HG02970 (cell line): ENCODE data around the gene TDRD9.
"Not testable (repeated sequence)": the region's sequence is repeated elsewhere in the genome, so short reads cannot be mapped to it uniquely, and the experiment has no call there.

Source experiments
- ATAC-seq: cut with Tn5 transposase; IDR thresholded peaks from one replicate; pipeline ENCODE4 v1.9.1; 2021; ENCODE audit warnings: mild to moderate bottlenecking, moderate library complexity, moderate number of reproducible peaks; ENCODE audit not compliant: unreplicated experiment, low FRiP score

TDRD9 gene

GRCh38 chr14:103973354-103973753 is 45.1 kb downstream of the TDRD9 start:
- no peak for ATAC-seq

DNA sequence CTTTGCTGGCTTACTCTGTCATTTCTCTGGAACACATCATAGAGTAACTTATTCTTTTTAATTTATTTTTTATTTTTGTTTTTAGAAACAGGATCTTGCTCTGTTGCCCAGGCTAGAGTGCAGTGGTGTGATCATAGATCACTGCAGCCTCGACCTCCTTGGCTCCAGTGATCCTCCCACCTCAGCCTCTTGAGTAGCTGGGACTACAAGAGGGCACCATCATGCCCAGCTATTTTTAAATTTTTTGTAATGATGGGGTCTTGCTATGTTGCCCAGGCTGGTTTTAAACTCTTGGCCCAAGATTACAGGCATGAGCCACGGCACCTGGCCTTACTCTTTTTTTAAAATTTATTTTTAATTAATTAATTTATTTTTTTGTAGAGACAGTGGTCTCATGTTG is 46.3 kb downstream of the TDRD9 start:
- no peak for ATAC-seq

GRCh38 chr14:103980623-103981238 is 52.5 kb downstream of the TDRD9 start:
- ATAC-seq: not testable (repeated sequence)

GRCh38 chr14:103984196-103984595 is 55.9 kb downstream of the TDRD9 start:
- ATAC-seq: no peak

- ATAC-seq: no peak
Observed at GRCh38 chr14:103989034-103989433, 60.8 kb downstream of the TDRD9 start.

GRCh38 chr14:103989964-103990363 is 61.7 kb downstream of the TDRD9 start:
- ATAC-seq: no peak

DNA sequence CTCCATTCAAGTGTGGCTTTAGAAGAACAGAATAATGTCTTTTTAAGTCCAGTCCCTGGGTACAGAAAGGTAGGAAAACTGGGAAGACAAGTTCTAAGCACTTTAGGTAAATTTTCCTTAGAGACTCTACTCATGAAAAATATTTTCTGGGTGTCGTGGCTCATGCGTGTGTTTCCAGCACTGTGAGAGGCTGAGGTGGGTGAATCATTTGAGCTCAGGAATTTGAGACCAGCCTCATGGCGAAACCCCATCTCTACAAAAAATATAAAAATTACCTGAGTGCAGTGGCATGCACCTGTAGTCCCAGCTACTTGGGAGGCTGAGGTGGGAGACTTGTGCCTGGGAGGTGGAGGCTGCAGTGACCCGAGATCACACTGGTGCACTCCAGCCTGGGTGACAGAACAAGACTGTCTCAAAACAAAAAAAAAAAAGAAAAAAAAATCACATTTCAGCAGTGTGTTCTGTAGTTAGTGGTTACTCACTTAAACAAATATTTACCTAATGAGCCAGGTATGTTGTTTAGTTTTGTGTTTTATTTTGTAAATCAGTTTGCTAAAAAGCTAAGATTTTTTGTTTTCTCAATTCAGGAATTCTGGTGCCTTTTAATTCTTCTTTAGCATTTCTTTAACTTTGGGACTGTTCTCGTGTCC is 66.4 kb downstream of the TDRD9 start:
- no peak for ATAC-seq

DNA sequence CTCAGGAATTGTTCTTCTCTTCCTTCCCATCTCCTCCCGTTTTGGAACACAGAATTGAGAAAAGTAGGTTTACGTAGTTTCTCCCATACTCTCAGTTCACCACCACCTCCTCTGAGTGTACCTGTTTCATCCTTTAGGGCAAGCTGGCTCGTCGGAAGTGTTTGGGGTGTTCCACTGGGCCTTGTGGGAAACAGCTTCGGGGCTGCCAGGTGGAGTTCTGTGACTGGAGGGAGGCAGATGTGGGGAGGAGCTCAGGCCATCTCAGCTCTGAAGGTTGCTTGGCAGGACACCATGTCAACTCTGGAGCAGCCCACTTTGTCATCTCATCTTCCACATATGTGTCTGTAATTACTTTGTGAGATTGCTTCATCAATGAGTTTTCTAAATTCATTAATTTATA is 67.6 kb downstream of the TDRD9 start:
- ATAC-seq: no peak

DNA sequence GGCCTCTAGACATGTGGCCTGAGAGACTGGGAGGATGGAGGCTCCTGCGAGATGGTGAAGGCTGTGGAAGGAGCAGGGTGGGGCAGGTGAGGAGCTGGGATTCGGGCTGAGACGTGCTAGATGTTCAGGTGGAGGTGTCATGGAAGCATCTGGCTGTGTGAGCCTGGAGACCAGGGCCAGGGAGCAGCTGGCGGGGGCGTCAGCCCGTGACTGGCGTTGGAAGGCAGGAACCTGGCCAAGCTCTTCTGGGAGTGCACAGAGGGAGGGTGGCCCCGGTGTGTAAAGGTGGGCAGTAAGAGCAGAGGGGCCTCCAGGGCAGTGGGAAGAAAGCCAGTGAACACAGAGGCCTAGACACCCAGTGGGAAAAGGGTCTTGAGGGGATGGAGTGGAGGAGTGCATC is 69.1 kb downstream of the TDRD9 start:
- ATAC-seq: no peak

GRCh38 chr14:103998027-103998426 is 69.8 kb downstream of the TDRD9 start:
- ATAC-seq: no peak

DNA sequence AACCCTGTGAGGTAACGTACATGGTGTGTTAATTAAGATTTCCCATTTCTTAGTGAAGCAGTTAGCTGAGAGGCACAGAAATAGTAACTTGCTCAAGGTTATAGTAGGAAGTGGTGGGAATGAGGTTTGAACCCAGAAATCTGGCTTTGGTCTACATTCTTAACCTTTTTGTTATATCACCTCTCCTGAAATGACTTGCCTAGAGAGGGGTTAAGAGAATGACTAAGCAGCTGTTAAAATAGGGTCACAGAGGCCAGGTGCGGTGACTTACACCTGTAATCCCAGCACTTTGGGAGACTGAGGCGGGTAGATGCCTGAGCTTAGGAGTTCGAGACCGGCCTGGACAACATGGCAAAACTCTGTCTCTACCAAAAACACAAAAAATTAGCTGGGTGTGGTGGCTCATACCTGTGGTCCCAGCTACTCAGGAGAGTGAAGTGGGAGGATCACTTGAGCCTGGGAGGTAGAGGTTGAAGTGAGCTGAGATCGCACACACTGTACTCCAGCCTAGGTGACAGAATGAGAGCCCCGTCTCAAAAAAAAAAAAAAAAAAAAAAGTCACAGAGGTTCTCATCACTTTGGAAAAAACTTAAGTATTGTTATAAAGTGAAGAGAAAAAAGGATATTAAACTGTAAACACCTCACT is 71.7 kb downstream of the TDRD9 start:
- ATAC-seq: no peak

- ATAC-seq: no peak
Observed at GRCh38 chr14:104001003-104001402, 72.7 kb downstream of the TDRD9 start.

DNA sequence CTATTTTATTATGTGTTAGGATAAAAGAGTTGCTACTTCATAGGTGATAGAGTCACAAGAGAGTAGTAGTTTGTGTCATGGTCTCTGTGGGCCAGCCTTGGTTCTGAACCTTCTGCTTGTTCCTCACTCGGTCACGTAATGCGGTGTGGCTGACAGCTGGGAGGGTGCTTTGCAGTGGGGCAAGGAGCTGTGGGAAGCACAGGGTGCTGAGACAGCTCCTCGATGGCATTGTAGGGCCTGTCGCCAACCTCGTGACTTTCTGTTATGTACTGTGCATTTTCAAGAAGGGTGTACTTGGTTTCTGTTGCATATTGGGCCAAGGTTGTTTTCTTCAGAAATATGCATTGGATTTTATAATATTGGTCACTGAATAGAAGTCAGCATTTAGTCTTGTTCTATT is 75.4 kb downstream of the TDRD9 start:
- no peak for ATAC-seq

- no peak for ATAC-seq
Observed at GRCh38 chr14:104004849-104005248, 76.6 kb downstream of the TDRD9 start.

DNA sequence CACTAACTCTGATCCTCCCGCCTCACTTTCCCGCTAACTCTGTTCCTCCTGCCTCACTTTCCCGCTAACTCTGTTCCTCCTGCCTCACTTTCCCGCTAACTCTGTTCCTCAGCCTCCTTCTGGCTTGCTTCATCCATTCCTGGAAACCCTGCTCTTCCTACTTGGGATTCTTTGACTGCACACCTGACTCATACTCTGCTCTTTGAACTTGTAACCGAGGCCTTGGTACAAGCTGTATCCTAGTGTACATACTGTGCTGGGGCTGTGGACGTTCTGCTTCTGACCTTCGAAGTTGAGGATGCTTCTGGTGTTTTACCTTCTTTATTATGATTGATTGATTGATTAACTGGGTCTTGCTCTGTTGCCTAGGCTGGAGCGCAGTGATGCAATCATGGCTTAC is 77.2 kb downstream of the TDRD9 start:
- no peak for ATAC-seq

GRCh38 chr14:104007121-104007520 is 78.9 kb downstream of the TDRD9 start:
- ATAC-seq: no peak

GRCh38 chr14:104009297-104009696 is 81.0 kb downstream of the TDRD9 start:
- no peak for ATAC-seq

- ATAC-seq: no peak
Observed at GRCh38 chr14:104011824-104012517, 83.7 kb downstream of the TDRD9 start.

GRCh38 chr14:104014764-104015163 is 86.5 kb downstream of the TDRD9 start:
- ATAC-seq: no peak

GRCh38 chr14:104016873-104017650 is 88.8 kb downstream of the TDRD9 start:
- ATAC-seq: no peak

DNA sequence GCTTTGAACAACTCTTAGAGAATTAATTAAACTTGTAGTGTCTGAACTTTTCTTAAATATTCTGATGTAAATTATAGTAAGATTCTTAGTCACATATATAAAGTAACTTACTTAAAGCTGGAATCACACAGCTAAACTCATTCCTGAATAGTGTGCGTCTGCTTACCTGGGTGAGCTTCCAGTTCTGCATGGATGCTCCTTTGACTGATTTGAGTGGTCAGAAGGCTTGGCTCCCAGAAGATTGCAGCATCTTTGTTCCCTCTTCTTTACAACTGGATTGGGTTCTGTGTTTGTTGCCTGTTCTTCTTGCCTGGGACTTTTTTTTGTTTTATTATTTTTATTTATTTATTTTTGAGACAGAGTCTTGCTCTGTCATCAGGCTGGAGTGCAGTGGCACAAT is 90.8 kb downstream of the TDRD9 start:
- no peak for ATAC-seq
